ENCODE measurements around the gene RAPGEF2. TPM values are rescaled to one million over a fixed set of nuclear protein-coding genes. Genes with fewer than 3 reads are reported as not detected.
"Not testable (repeated sequence)": the region's sequence is repeated elsewhere in the genome, so short reads cannot be mapped to it uniquely, and the experiment has no call there.

RAPGEF2 gene
- total RNA-seq, 2 donors from 2014 or later: 22.8 to 25.1 TPM

GRCh38 chr4:159374749-159375530 is 272.1 kb downstream of the RAPGEF2 start:
- no peaks in the 10 kb centered on the region for H3K4me1 Mint-ChIP-seq
- ATAC-seq (replicated peaks): no peak
- no peak overlapping the region for H3K4me3 Mint-ChIP-seq
- H3K27ac Mint-ChIP-seq: no peak overlapping the region
- H3K36me3 Mint-ChIP-seq (ENCODE audit: low read depth): no peaks in the 10 kb centered on the region
- peaks cover 3% of the 10 kb centered on the region for H3K9me3 Mint-ChIP-seq
- peaks cover 8% of the 10 kb centered on the region for H3K27me3 Mint-ChIP-seq

- Mint-ChIP-seq H3K9me3 (peaks cover 4% of the 10 kb centered on the region), H3K36me3 (ENCODE audit: low read depth) (no peaks in the 10 kb centered on the region), H3K4me1 (no peaks in the 10 kb centered on the region), H3K4me3 (no peak overlapping the region), H3K27ac (no peak overlapping the region), H3K27me3 (peaks cover 15% of the 10 kb centered on the region)
- ATAC-seq (replicated peaks): no peak
These were observed 273.4 kb downstream of the RAPGEF2 start for GRCh38 chr4:159376289-159376688.

- Mint-ChIP-seq H3K9me3 (peaks cover 4% of the 10 kb centered on the region), H3K27ac (no peak overlapping the region), H3K36me3 (ENCODE audit: low read depth) (no peaks in the 10 kb centered on the region), H3K27me3 (peaks cover 15% of the 10 kb centered on the region), H3K4me1 (no peaks in the 10 kb centered on the region), H3K4me3 (no peak overlapping the region)
- ATAC-seq (replicated peaks): no peak
These were observed 275.3 kb downstream of the RAPGEF2 start for GRCh38 chr4:159378056-159378616.

- not testable (repeated sequence) for ATAC-seq (replicated peaks); H3K9me3 Mint-ChIP-seq; H3K4me3 Mint-ChIP-seq; H3K36me3 Mint-ChIP-seq (ENCODE audit: low read depth); H3K27ac Mint-ChIP-seq; H3K4me1 Mint-ChIP-seq
- H3K27me3 Mint-ChIP-seq: peaks cover 15% of the 10 kb centered on the region
These were observed 276.2 kb downstream of the RAPGEF2 start for GRCh38 chr4:159379064-159379463.

- ATAC-seq (replicated peaks): no peak
- Mint-ChIP-seq H3K27ac (no peak overlapping the region), H3K4me1 (no peaks in the 10 kb centered on the region), H3K36me3 (ENCODE audit: low read depth) (no peaks in the 10 kb centered on the region), H3K27me3 (peaks cover 15% of the 10 kb centered on the region), H3K4me3 (no peak overlapping the region), H3K9me3 (peaks cover 4% of the 10 kb centered on the region)
These were observed 277.0 kb downstream of the RAPGEF2 start for GRCh38 chr4:159379836-159380235.

- H3K4me3 Mint-ChIP-seq: no peak overlapping the region
- H3K27ac Mint-ChIP-seq: no peak overlapping the region
- peaks cover 13% of the 10 kb centered on the region for H3K9me3 Mint-ChIP-seq
- peaks cover 35% of the 10 kb centered on the region for H3K27me3 Mint-ChIP-seq
- ATAC-seq (replicated peaks): no peak
- H3K4me1 Mint-ChIP-seq: no peaks in the 10 kb centered on the region
- no peaks in the 10 kb centered on the region for H3K36me3 Mint-ChIP-seq (ENCODE audit: low read depth)
These were observed 280.1 kb downstream of the RAPGEF2 start for GRCh38 chr4:159382856-159383561.

GRCh38 chr4:159383562-159383931 is 280.7 kb downstream of the RAPGEF2 start:
- no peak overlapping the region for H3K4me3 Mint-ChIP-seq
- H3K4me1 Mint-ChIP-seq: no peaks in the 10 kb centered on the region
- peaks cover 13% of the 10 kb centered on the region for H3K9me3 Mint-ChIP-seq
- H3K27ac Mint-ChIP-seq: no peak overlapping the region
- H3K36me3 Mint-ChIP-seq (ENCODE audit: low read depth): no peaks in the 10 kb centered on the region
- ATAC-seq (replicated peaks): no peak
- H3K27me3 Mint-ChIP-seq: peaks cover 35% of the 10 kb centered on the region

- H3K27me3 Mint-ChIP-seq: peaks cover 38% of the 10 kb centered on the region
- no peaks in the 10 kb centered on the region for H3K36me3 Mint-ChIP-seq (ENCODE audit: low read depth)
- H3K4me1 Mint-ChIP-seq: no peaks in the 10 kb centered on the region
- H3K9me3 Mint-ChIP-seq: peaks cover 13% of the 10 kb centered on the region
- H3K27ac Mint-ChIP-seq: no peak overlapping the region
- ATAC-seq (replicated peaks): no peak
- H3K4me3 Mint-ChIP-seq: no peak overlapping the region
These were observed 281.1 kb downstream of the RAPGEF2 start for GRCh38 chr4:159384017-159384416.

GRCh38 chr4:159384632-159385031 is 281.8 kb downstream of the RAPGEF2 start:
- no peak for ATAC-seq (replicated peaks)

GRCh38 chr4:159386620-159387019 is 283.7 kb downstream of the RAPGEF2 start:
- Mint-ChIP-seq H3K4me1 (no peaks in the 10 kb centered on the region), H3K27ac (no peak overlapping the region), H3K9me3 (peaks cover 9% of the 10 kb centered on the region), H3K27me3 (peaks cover 26% of the 10 kb centered on the region), H3K36me3 (ENCODE audit: low read depth) (no peaks in the 10 kb centered on the region), H3K4me3 (no peak overlapping the region)
- no peak for ATAC-seq (replicated peaks)

More at GRCh38 chr4:159384632-159385031, 281.8 kb downstream of the RAPGEF2 start:
- Mint-ChIP-seq H3K4me3 (no peak overlapping the region), H3K27me3 (peaks cover 37% of the 10 kb centered on the region), H3K36me3 (ENCODE audit: low read depth) (no peaks in the 10 kb centered on the region), H3K9me3 (peaks cover 13% of the 10 kb centered on the region), H3K27ac (no peak overlapping the region), H3K4me1 (no peaks in the 10 kb centered on the region)

GRCh38 chr4:159389756-159390155 is 286.9 kb downstream of the RAPGEF2 start:
- no peak for ATAC-seq (replicated peaks)
- Mint-ChIP-seq H3K27ac (no peak overlapping the region), H3K9me3 (peaks cover 9% of the 10 kb centered on the region), H3K4me3 (no peak overlapping the region), H3K36me3 (ENCODE audit: low read depth) (no peaks in the 10 kb centered on the region), H3K4me1 (no peaks in the 10 kb centered on the region), H3K27me3 (peaks cover 30% of the 10 kb centered on the region)

- H3K36me3 Mint-ChIP-seq (ENCODE audit: low read depth): no peaks in the 10 kb centered on the region
- H3K9me3 Mint-ChIP-seq: peaks cover 9% of the 10 kb centered on the region
- ATAC-seq (replicated peaks): no peak
- H3K4me1 Mint-ChIP-seq: no peaks in the 10 kb centered on the region
- no peak overlapping the region for H3K4me3 Mint-ChIP-seq
- H3K27ac Mint-ChIP-seq: no peak overlapping the region
- peaks cover 23% of the 10 kb centered on the region for H3K27me3 Mint-ChIP-seq
These were observed 287.8 kb downstream of the RAPGEF2 start for GRCh38 chr4:159390648-159391047.

GRCh38 chr4:159395693-159396092 is 292.8 kb downstream of the RAPGEF2 start:
- peaks cover 18% of the 10 kb centered on the region for H3K27me3 Mint-ChIP-seq
- no peaks in the 10 kb centered on the region for H3K4me1 Mint-ChIP-seq
- H3K27ac Mint-ChIP-seq: no peak overlapping the region
- no peak overlapping the region for H3K4me3 Mint-ChIP-seq
- H3K36me3 Mint-ChIP-seq (ENCODE audit: low read depth): no peaks in the 10 kb centered on the region
- no peaks in the 10 kb centered on the region for H3K9me3 Mint-ChIP-seq
- no peak for ATAC-seq (replicated peaks)

- Mint-ChIP-seq H3K27ac (no peak overlapping the region), H3K27me3 (peaks cover 17% of the 10 kb centered on the region), H3K4me3 (no peak overlapping the region), H3K4me1 (peaks cover 2% of the 10 kb centered on the region), H3K9me3 (no peaks in the 10 kb centered on the region), H3K36me3 (ENCODE audit: low read depth) (no peaks in the 10 kb centered on the region)
- no peak for ATAC-seq (replicated peaks)
These were observed 293.3 kb downstream of the RAPGEF2 start for GRCh38 chr4:159396151-159396550.

GRCh38 chr4:159398236-159398638 is 295.4 kb downstream of the RAPGEF2 start:
- Mint-ChIP-seq H3K4me3 (no peak overlapping the region), H3K27me3 (peaks cover 22% of the 10 kb centered on the region), H3K9me3 (no peaks in the 10 kb centered on the region), H3K36me3 (ENCODE audit: low read depth) (no peaks in the 10 kb centered on the region), H3K4me1 (peaks cover 11% of the 10 kb centered on the region), H3K27ac (no peak overlapping the region)
- ATAC-seq (replicated peaks): no peak

All from activated T-helper 17 cell treated with anti-CD3 and anti-CD28 coated beads, Interleukin-2, amount 50 U/mL, for 72 hours (primary cell).